ENCODE data around the gene DENND6B.
"Not testable (repeated sequence)": the region's sequence is repeated elsewhere in the genome, so short reads cannot be mapped to it uniquely, and the experiment has no call there.

Gene DENND6B

DNA sequence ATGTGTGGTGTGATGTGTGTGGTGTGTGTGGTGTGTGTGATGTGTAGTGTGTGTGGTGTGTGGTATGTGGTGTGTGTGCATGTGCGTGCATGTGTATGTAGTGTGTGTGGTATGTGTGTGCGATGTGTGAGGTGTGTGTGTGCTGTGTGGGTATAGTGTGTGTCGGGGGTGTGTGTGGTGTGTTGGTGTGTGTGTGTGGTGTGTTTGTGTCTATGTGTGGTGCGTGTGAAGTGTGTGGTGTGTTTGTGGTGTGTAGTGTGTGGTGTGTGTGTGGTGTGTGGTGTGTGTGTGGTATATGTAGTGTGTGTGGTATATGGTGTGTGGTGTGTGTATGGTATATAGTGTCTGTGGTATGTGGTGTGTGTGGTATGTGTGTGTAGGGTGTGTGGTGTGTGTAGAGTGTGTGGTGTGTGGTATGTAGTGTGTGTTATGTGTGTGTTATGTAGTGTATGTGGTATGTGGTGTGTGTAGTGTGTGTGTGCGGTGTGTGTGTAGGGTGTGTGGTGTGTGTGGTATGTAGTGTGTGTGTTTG lies 11.3 kb upstream of the DENND6B start:
- DNase-seq = no peak

DNA sequence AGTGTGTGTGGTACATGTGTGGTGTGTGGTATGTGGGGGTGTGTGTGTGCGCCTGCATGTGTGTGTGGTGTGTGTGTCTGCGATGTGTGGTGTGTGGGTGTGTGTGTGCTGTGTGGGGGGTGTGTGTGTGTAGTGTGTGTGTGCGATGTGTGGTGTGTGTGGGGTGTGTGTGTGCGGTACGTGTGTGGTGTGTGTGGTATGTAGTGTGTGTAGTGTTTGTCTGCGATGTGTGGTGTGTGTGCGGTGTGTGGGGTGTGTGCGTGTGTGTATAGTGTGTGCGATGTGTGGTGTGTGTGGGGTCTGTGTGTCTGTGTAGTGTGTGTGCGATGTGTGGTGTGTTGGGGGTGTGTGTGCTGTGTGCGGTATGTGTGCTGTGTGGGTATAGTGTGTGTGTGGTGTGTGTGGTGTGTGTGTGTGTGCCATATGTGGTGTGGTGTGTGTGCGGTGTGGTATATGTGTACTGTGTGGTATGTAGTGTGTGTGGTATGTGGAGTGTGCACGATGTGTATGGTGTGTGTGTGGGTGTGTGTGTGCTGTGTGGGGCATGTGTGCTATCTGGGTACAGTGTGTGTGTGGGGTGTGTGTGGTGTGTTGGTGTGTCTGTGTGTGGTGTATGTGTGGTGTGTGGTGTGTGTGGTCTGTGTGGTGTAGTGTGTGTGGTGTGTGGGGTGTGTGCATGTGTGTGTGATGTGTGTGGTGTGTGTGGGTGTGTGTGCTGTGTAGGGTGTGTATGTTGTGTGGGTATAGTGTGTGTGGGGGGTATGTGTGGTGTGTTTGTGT lies 10.6 kb upstream of the DENND6B start:
- no peak for DNase-seq

DNA sequence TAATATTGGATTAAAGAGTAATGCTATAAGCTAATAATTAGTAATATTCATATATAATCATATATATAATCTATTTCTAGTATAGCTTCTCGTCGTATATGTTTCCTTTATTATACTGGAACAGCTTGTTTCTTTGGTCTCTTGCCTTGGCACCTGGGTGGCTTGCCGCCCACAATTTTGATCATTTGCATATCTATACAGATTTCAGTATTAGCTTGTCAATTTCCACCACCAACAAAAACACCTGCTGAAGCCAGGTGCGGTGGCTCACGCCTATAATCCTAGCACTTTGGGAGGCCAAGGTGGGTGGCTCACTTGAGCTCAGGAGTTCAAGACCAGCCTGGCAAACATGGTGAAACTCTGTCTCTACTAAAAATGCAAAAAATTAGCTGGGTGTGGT lies 7.6 kb upstream of the DENND6B start:
- not testable (repeated sequence) for DNase-seq

GRCh38 chr22:50329236-50329635 lies 2.4 kb upstream of the DENND6B start:
- no peak for DNase-seq

GRCh38 chr22:50327711-50328019 lies 853 bp upstream of the DENND6B start:
- no peak for DNase-seq

- no peak for DNase-seq
Observed at GRCh38 chr22:50326225-50326955, 422 bp downstream of the DENND6B start.

- DNase-seq = no peak
Observed at GRCh38 chr22:50325444-50326224, 1.2 kb downstream of the DENND6B start.

GRCh38 chr22:50323900-50324299 lies 2.9 kb downstream of the DENND6B start:
- no peak for DNase-seq

- not testable (repeated sequence) for DNase-seq
Observed at GRCh38 chr22:50322382-50323104, 4.3 kb downstream of the DENND6B start.

GRCh38 chr22:50320671-50321325 lies 6.0 kb downstream of the DENND6B start:
- DNase-seq = no peak

DNA sequence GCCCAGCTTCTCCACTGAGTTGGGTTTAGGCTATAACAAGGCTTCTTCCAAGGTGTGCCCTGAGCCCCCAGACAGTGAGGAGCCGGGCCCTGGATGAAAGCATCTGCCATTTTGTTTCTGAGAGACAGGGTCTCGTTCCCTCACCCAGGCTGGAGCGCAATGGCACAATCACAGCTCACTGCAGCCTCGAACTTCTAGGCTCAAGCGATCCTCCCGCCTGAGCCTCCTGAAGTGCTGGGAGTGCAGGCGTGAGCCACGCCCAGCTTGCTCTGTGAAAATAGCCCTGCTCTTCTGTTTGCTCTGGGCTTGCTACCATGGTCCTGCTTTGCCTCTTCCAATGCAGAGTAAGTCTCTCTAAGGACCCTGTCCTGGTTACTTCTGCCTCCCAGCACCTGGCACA lies 6.7 kb downstream of the DENND6B start:
- no peak for DNase-seq

GRCh38 chr22:50319503-50319951 lies 7.3 kb downstream of the DENND6B start:
- no peak for DNase-seq

DNA sequence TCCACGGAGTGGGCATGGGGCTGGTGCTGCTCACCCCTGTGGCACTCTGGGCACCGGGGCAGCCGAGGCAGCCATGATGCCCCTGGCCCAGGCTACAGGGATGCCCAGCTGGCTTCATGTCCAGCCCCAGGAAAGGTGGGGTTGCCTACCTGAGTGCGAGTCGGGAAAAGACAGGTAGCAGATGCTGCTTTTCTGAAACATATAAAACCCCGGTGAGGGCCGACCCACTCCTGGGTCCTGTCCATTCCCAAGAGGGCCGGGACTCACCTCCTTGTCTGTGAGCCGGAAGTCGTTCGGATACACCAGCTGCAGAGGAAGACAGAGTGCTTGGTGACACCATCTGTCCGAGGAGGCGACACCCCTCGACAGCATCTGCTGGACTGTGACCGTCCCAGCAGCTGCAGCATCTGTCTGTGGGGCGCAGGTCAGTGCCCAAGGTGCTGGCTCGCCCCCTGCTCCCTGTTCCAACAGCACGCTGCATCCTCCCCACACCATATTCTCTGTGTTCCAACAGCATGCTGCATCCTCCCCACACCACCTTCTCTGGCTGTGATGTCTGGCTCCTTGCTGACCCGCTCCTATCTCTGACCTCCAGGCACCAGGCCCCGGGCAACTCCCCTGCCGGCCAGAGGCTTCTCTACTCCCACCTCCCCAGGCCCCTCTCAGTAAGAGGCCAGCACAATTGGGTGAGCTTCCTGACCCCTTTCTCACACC lies 8.0 kb downstream of the DENND6B start:
- no peak for DNase-seq

- no peak for DNase-seq
Observed at GRCh38 chr22:50318356-50318697, 8.5 kb downstream of the DENND6B start.

- no peak for DNase-seq
Observed at GRCh38 chr22:50317674-50318073, 9.1 kb downstream of the DENND6B start.

DNA sequence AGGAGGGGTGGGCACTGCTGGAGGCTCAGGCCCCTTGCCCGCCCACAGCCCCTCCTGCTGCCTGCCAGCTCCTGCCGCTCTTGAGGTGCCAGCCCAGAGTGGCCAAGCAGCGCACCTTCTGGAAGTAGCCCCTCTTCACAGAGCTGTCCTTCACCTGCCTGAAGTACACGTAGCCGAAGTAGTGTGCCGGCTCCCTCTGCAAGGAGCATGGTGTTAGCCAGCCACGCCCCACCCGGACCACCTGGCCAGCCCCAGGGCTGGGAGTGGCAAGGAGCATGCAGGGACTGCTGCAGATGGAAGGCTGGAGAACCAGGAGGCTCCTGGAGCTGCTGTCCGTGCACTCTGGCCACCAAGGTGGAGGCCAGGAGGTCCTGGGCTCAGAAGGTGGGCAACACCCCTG lies 9.6 kb downstream of the DENND6B start:
- DNase-seq = no peak

GRCh38 chr22:50316114-50317065 lies 10.4 kb downstream of the DENND6B start:
- DNase-seq = no peak

- no peak for DNase-seq
Observed at GRCh38 chr22:50315289-50316113, 11.3 kb downstream of the DENND6B start.
